K562 (cell line): ENCODE data around the gene MEPE. TPM values are rescaled to one million over a fixed set of nuclear protein-coding genes. Genes with fewer than 3 reads are reported as not detected.
A peak's percentile ranks its signal among the peaks of the same experiment; 100 is the strongest.

Source experiments
- ATAC-seq: fragments of 200-7000 bp; cut with Tn5 transposase; 3 replicates; pipeline ENCODE4 v1.9.1; 2020; ENCODE audit warnings: moderate library complexity
- BruUV-seq: library from RNA; stranded (reverse); fragments of 400-500 nt; replicated peaks from 2 replicates; lab custom pipeline; 2021; lab: Mats Ljungman, UMichigan
- CTCF ChIA-PET: fragments of 300-600 bp; formaldehyde crosslinking; extraction: SDS; loops from one replicate; lab custom pipeline; 2021; ENCODE audit warnings: low intra/inter-chr PET ratio; lab: Yijun Ruan, JAX
- POLR2A ChIA-PET: fragments of 300-600, 350-650 bp; sonication (Branson Sonifier 250); formaldehyde crosslinking; extraction: SDS; loops from one replicate; lab custom pipeline; 2021; ENCODE audit warnings: antibody characterized with exemption, inconsistent platforms; lab: Yijun Ruan, JAX
- DNase-seq, 4 experiments: peaks; one replicate each; pipeline versions ENCODE4 v3.0.0 to v3.0.0-alpha.2; 2011 to 2018; ENCODE audit warnings: low spot score in 3 of 4, mixed read lengths in 3 of 4; ENCODE audit errors: extremely low read depth in 1 of 4
- FAIRE-seq: peaks from 2 replicates; lab custom pipeline; 2011; peaks lifted over from hg19 to GRCh38; lab: Jason Lieb, UNC
- H2AFZ ChIP-seq: 2 replicates; pipeline ENCODE4 v1.6.0; 2011; ENCODE audit warnings: low read depth, low read length, control low read depth, inconsistent platforms
- H3K27ac ChIP-seq: fragments of 200-600 bp; 3 replicates; pipeline ENCODE4 v1.8.0; 2011; ENCODE audit warnings: low read depth, mild to moderate bottlenecking, control low read depth, inconsistent platforms, low read length, moderate library complexity, mixed read lengths; ENCODE audit errors: extremely low read depth
- H3K27me3 ChIP-seq, 2 experiments: fragments of 300-600 bp in 1 of 2; 2 replicates in 1 of 2; 3 replicates in 1 of 2; pipeline versions ENCODE4 v1.6.0 to v1.8.0; 2011; ENCODE audit warnings: inconsistent platforms in 2 of 2, low read length in 2 of 2, mild to moderate bottlenecking in 1 of 2, mixed read lengths in 1 of 2, moderate library complexity in 1 of 2; ENCODE audit not compliant: control insufficient read depth in 2 of 2, insufficient read depth in 2 of 2
- H3K36me3 ChIP-seq: fragments of 300-600 bp; 3 replicates; pipeline ENCODE4 v1.8.0; 2011; ENCODE audit warnings: mild to moderate bottlenecking, low read length, inconsistent platforms; ENCODE audit not compliant: control insufficient read depth, insufficient read depth
- H3K4me1 ChIP-seq, 2 experiments: fragments of 200-600 bp in 1 of 2; replicated peaks in 1 of 2; 2 replicates in 1 of 2; 3 replicates in 1 of 2; pipeline versions ENCODE4 v1.5.1 to v1.8.0; 2011; ENCODE audit warnings: inconsistent platforms in 2 of 2, low read length in 2 of 2, mild to moderate bottlenecking in 1 of 2, mixed read lengths in 1 of 2, moderate library complexity in 1 of 2; ENCODE audit not compliant: control insufficient read depth in 2 of 2, insufficient read depth in 2 of 2
- H3K4me2 ChIP-seq: 2 replicates; pipeline ENCODE4 v1.6.1; 2011; ENCODE audit warnings: low read length, control low read depth, inconsistent platforms, mixed read lengths; ENCODE audit not compliant: insufficient read depth
- H3K4me3 ChIP-seq: fragments of 200-600 bp; sonication (generic), shearing (Covaris generic); 2 replicates; pipeline ENCODE4 v1.5.1; 2016; ENCODE audit warnings: control low read depth, inconsistent platforms
- H3K79me2 ChIP-seq: fragments of 200-600 bp; 3 replicates; pipeline ENCODE4 v1.8.0; 2011; ENCODE audit warnings: low read length, inconsistent platforms; ENCODE audit not compliant: control insufficient read depth, insufficient read depth
- H3K9ac ChIP-seq, 2 experiments: 2 replicates each; pipeline versions ENCODE4 v1.6.0 to v1.6.1; 2011; ENCODE audit warnings: low read depth in 2 of 2, low read length in 2 of 2, control low read depth in 1 of 2, inconsistent platforms in 1 of 2, mild to moderate bottlenecking in 1 of 2, mixed read lengths in 1 of 2; ENCODE audit not compliant: insufficient read depth in 1 of 2
- H3K9me1 ChIP-seq: one replicate; pipeline ENCODE4 v1.6.0; 2011; ENCODE audit warnings: inconsistent platforms, mild to moderate bottlenecking, low read length, moderate library complexity; ENCODE audit not compliant: control insufficient read depth, insufficient read depth
- H3K9me3 ChIP-seq: replicated peaks from 2 replicates; pipeline ENCODE4 v1.5.1; 2011; ENCODE audit warnings: low read depth, low read length, inconsistent platforms; ENCODE audit not compliant: control insufficient read depth, insufficient read depth
- H4K20me1 ChIP-seq: replicated peaks from 2 replicates; pipeline ENCODE4 v1.6.1; 2011; ENCODE audit warnings: low read length, inconsistent platforms, mixed read lengths; ENCODE audit not compliant: control insufficient read depth, insufficient read depth
- DEAF1 ChIP-seq: fragments of 450-650 bp; formaldehyde crosslinking; IDR thresholded peaks from 2 replicates; pipeline ENCODE4 v1.4.0; 2020; ENCODE audit warnings: mild to moderate bottlenecking, moderate library complexity
- LCOR ChIP-seq: sonication (generic); formaldehyde crosslinking; IDR thresholded peaks from 2 replicates; pipeline ENCODE4 v1.8.0; 2022; ENCODE audit warnings: mild to moderate bottlenecking, missing genetic modification reagents
- ZNF239 ChIP-seq: fragments of 250-450 bp; sonication (Bioruptor Pico); IDR thresholded peaks from 2 replicates; pipeline ENCODE4 v1.4.0; 2020; ENCODE audit warnings: mild to moderate bottlenecking
- WGBS: fragments of 100-300 bp; shearing (Covaris generic); methylation state at CpG from one replicate; pipeline ENCODE4 v1.1.6; 2016; ENCODE audit warnings: low coverage, mixed read lengths; ENCODE audit not compliant: insufficient coverage; ENCODE audit errors: missing lambda C conversion rate; 5-methylcytosine and 5-hydroxymethylcytosine counted together
- in situ Hi-C: fragments of 300-500 bp; cut with MboI; formaldehyde crosslinking; loops from 4 replicates; pipeline ENCODE4 v1.15.0; 2018; ENCODE audit warnings: inconsistent platforms, mixed read lengths
- intact Hi-C: fragments of 100-400 bp; cut with micrococcal nuclease; formaldehyde crosslinking; loops from 2 replicates; pipeline ENCODE4 v1.14.2; 2022
- polyA plus RNA-seq, 8 experiments: library from polyadenylated mRNA; depleted of rRNA in 4 of 8; stranded (reverse) in 5 of 8; unstranded in 3 of 8; fragments of >200 nt; fragmentation: Nextera tagmentation in 2 of 8; fragmentation: Illumina TruSeq in 1 of 8; extraction: Ambion mirVana in 2 of 8; extraction: Trizol in 1 of 8; gene quantifications; 2 replicates each; pipeline versions ENCODE4 v1.2.1 to v1.2.3, GENCODE V29; 2011 to 2014; ENCODE audit warnings: inconsistent platforms in 1 of 8, missing spikeins in 1 of 8
- total RNA-seq, 7 experiments: library from RNA; depleted of rRNA in 6 of 7; stranded (reverse); fragments of >200 nt in 6 of 7; fragmentation: Illumina TruSeq in 2 of 7; extraction: Trizol in 2 of 7; gene quantifications; 2 replicates each; pipeline versions ENCODE4 v1.2.1 to v1.2.3, GENCODE V29; 2011 to 2021; ENCODE audit warnings: low replicate concordance in 1 of 7
- TF ChIP-seq, protein P1 (sequence below), 3 experiments: IDR thresholded peaks in 2 of 3; conservative IDR thresholded peaks in 1 of 3; 2 replicates each; pipeline ENCODE4 v1.5.1; 2011 to 2012; ENCODE audit warnings: low read length in 3 of 3, mild to moderate bottlenecking in 3 of 3, control low read depth in 2 of 3, improper control_type of control experiment in 1 of 3, inconsistent platforms in 1 of 3, low read depth in 1 of 3, mixed read lengths in 1 of 3, moderate library complexity in 1 of 3; ENCODE audit not compliant: insufficient read depth in 2 of 3
- TF ChIP-seq, protein P2 (sequence below): IDR thresholded peaks from 2 replicates; pipeline ENCODE4 v1.6.1; 2011; ENCODE audit warnings: borderline replicate concordance, low read depth, mild to moderate bottlenecking, moderate library complexity, low read length; ENCODE audit not compliant: insufficient read depth, poor library complexity, severe bottlenecking

The MEPE gene
- total and polyA plus RNA-seq, 9 of the 15 experiments (the other 6 are each of a cell fraction or from before 2014, with no cell fraction given), result not detected

DNA sequence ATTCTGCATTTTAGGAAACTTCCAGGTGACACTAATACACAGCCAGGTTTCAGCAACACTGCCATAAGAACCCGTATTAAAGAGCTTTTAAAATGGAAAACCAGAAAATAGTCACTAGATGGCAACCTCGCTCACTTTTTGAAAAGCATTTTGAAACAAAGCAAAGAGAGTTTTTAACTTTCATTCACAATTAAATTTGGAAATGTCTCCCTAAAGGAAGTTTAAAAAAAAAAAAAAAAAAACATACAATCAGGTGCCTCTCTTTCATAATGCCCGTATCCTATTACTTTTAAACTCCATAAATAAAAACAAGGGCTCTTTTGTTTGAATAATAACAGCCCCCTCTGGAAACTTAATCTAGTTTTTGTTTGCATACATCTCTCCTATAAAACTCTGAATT is 20.3 kb downstream of the MEPE start:
- no peaks in the 10 kb centered on the region for H3K79me2 ChIP-seq
- ChIA-PET CTCF (interaction anchor here (0.6 to 2.2 kb wide), 8 partner anchors 10 to 375 kb away, joined by 3 to 11 read pairs (median 4); no protein-coding TSS in a partner anchor), POLR2A (interaction anchor here (0.8 kb wide), 1 partner anchor 16 kb away, joined by 3 read pairs; no protein-coding TSS in a partner anchor)
- H3K27me3 ChIP-seq, result 0 out of 5 replicates have a peak, but pooled peaks cover 0 to 3% of the 10 kb centered on the region in 2 experiments
- no peak overlapping the region for H3K9ac ChIP-seq
- no peak overlapping the region for H3K27ac ChIP-seq
- intact Hi-C loops (loop anchor here (1.0 to 5.0 kb wide), 3 partner anchors 120 to 664 kb away; no protein-coding TSS in a partner anchor), in situ Hi-C loops (loop anchor here (10.0 kb wide), 2 partner anchors 122 to 662 kb away; partner anchors contain the start of gene SPP1)
- DNase-seq, result peak in 2 of 4 experiments; percentile 13 to 19
- H4K20me1 ChIP-seq, result no peaks in the 10 kb centered on the region
- peak; percentile 76 for FAIRE-seq
- H3K4me1 ChIP-seq, result peaks cover 0 to 7% of the 10 kb centered on the region in 2 experiments; a peak in 1 of 5 replicates
- 0 out of 3 replicates have a peak, but pooled peaks have one; percentile 35 for ATAC-seq
- no peak overlapping the region for H3K4me2 ChIP-seq
- no peak overlapping the region for H2AFZ ChIP-seq
- no peaks in the 10 kb centered on the region for H3K36me3 ChIP-seq
- H3K9me1 ChIP-seq, result no peaks in the 10 kb centered on the region
- no peaks in the 10 kb centered on the region for H3K9me3 ChIP-seq
- no peak overlapping the region for H3K4me3 ChIP-seq
- 0% methylated on average over 3 of the region's 3 CpGs for WGBS
- BruUV-seq, result no TSS peak
- no peak for TF ChIP-seq ZNF239 (CRISPR knock-in tag)
- TF ChIP-seq, protein P1, sequence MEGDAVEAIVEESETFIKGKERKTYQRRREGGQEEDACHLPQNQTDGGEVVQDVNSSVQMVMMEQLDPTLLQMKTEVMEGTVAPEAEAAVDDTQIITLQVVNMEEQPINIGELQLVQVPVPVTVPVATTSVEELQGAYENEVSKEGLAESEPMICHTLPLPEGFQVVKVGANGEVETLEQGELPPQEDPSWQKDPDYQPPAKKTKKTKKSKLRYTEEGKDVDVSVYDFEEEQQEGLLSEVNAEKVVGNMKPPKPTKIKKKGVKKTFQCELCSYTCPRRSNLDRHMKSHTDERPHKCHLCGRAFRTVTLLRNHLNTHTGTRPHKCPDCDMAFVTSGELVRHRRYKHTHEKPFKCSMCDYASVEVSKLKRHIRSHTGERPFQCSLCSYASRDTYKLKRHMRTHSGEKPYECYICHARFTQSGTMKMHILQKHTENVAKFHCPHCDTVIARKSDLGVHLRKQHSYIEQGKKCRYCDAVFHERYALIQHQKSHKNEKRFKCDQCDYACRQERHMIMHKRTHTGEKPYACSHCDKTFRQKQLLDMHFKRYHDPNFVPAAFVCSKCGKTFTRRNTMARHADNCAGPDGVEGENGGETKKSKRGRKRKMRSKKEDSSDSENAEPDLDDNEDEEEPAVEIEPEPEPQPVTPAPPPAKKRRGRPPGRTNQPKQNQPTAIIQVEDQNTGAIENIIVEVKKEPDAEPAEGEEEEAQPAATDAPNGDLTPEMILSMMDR (IDR thresholded peaks at IDR 0.05 in 2 of 3, conservative IDR thresholded peaks at IDR 0.05 in 1 of 3; ENCODE audit: insufficient read depth in 2 of 3, low read depth in 1 of 3, low read length in 3 of 3), result peak; percentile 25 to 64 (median 38); a peak in 4 of 6 replicates
- TF ChIP-seq DEAF1 (CRISPR knock-in tag), result 0 out of 2 replicates have a peak, but pooled peaks have one; percentile 47
- TF ChIP-seq LCOR (CRISPR knock-in tag), result no peak
- TF ChIP-seq, protein P2, sequence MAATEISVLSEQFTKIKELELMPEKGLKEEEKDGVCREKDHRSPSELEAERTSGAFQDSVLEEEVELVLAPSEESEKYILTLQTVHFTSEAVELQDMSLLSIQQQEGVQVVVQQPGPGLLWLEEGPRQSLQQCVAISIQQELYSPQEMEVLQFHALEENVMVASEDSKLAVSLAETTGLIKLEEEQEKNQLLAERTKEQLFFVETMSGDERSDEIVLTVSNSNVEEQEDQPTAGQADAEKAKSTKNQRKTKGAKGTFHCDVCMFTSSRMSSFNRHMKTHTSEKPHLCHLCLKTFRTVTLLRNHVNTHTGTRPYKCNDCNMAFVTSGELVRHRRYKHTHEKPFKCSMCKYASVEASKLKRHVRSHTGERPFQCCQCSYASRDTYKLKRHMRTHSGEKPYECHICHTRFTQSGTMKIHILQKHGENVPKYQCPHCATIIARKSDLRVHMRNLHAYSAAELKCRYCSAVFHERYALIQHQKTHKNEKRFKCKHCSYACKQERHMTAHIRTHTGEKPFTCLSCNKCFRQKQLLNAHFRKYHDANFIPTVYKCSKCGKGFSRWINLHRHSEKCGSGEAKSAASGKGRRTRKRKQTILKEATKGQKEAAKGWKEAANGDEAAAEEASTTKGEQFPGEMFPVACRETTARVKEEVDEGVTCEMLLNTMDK, result no peak
